BLaER1 treated with 17β-estradiol and CSF1 and Interleukin-3, amounts not matched to agents 10 nM and 100 nM (cell line): ENCODE data around the gene TWIST1.

Experiments
- H3K27ac ChIP-seq, 11 experiments: shearing (Covaris generic); formaldehyde crosslinking; 2 replicates each; pipeline ENCODE4 v1.8.1; 2022
- H3K27me3 ChIP-seq, 11 experiments: shearing (Covaris generic); formaldehyde crosslinking; 2 replicates each; pipeline ENCODE4 v1.8.1; 2022
- H3K36me3 ChIP-seq, 11 experiments: shearing (Covaris generic); formaldehyde crosslinking; 2 replicates each; pipeline ENCODE4 v1.8.1; 2022
- H3K4me1 ChIP-seq, 10 experiments: shearing (Covaris generic); formaldehyde crosslinking; 2 replicates each; pipeline ENCODE4 v1.8.1; 2022
- H3K4me2 ChIP-seq, 11 experiments: shearing (Covaris generic); formaldehyde crosslinking; 2 replicates each; pipeline ENCODE4 v1.8.1; 2022
- H3K4me3 ChIP-seq, 10 experiments: shearing (Covaris generic); formaldehyde crosslinking; 2 replicates each; pipeline ENCODE4 v1.8.1; 2022
- H3K9ac ChIP-seq, 11 experiments: shearing (Covaris generic); formaldehyde crosslinking; 2 replicates each; pipeline ENCODE4 v1.8.1; 2022
- H3K9me3 ChIP-seq, 11 experiments: shearing (Covaris generic); formaldehyde crosslinking; replicated peaks in 1 of 11; 2 replicates each; pipeline ENCODE4 v1.8.1; 2022
- H4K20me1 ChIP-seq, 11 experiments: shearing (Covaris generic); formaldehyde crosslinking; 2 replicates each; pipeline ENCODE4 v1.8.1; 2022
- Cebpa-rat ChIP-seq, 11 experiments: shearing (Covaris generic); IDR thresholded peaks; 2 replicates each; pipeline ENCODE4 v1.8.1; 2022

Gene TWIST1

DNA sequence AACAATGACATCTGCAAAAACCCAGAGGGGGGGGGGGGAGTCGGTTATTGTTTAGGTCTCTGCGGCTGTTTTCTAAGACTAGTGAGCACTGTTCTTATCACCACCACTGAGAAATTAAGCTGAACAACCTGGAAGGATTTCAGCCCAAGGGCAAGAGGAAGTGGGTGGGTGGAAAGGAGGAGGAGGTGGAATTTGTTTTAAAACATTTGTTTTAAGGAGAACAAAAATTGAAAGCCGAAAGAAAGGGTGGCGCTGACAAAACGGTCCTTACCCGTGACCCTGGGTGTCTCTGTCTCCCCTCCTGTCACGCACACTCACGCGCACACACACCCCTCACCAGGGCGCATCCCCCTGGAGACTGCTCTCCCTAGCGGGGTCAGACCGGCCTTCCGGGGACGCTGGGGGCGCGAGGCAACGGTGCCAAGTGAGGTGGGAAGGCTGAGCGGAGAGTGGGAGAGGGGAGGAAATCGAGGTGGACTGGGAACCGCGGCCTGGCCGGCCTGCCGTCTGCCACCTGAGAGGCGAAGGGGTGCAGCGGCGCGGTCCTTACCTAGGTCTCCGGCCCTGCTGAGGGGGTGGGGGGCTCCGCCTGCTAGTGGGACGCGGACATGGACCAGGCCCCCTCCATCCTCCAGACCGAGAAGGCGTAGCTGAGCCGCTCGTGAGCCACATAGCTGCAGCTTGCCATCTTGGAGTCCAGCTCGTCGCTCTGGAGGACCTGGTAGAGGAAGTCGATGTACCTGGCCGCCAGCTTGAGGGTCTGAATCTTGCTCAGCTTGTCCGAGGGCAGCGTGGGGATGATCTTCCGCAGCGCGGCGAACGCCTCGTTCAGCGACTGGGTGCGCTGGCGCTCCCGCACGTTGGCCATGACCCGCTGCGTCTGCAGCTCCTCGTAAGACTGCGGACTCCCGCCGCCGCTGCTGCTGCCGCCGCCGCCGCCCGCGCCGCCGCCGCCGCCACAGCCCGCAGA, 1.0 kb downstream of the TWIST1 start:
- H3K27me3 ChIP-seq = peaks cover 100% of the 10 kb centered on the region in 11 experiments
- no peak for TF ChIP-seq Cebpa-rat (IDR thresholded peaks at IDR 0.05)
- no peaks in the 10 kb centered on the region for H3K36me3 ChIP-seq
- H4K20me1 ChIP-seq = peaks cover 0 to 92% (median 55%) of the 10 kb centered on the region in 11 experiments; a peak in 18 of 22 replicates
- H3K27ac ChIP-seq = no peak overlapping the region
- H3K4me3 ChIP-seq = peak overlapping the region in 9 of 10 experiments; percentile 17 to 61 (median 42); a peak in 18 of 20 replicates
- H3K4me2 ChIP-seq = peak overlapping the region; percentile 36 to 86 (median 57)
- H3K4me1 ChIP-seq = peaks cover 5 to 25% (median 11%) of the 10 kb centered on the region in 10 experiments; a peak in 13 of 20 replicates
- H3K9me3 ChIP-seq = peaks cover 0 to 21% (median 11%) of the 10 kb centered on the region in 11 experiments; a peak in 15 of 22 replicates
- H3K9ac ChIP-seq = no peak overlapping the region

DNA sequence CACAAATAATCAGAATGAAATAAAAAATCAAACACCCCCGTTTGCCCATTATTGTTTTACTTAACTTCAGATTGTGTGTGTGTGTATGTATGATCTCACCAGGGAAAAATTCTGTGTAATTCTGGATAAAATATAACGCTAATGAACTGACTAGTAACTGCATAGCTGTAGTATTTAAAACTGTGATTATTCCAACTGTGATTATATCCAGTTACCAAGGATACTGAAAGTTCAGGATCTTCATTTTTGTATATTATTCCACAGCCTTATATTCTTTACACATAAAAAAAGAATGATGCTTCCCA, 2.9 kb downstream of the TWIST1 start:
- H3K27me3 ChIP-seq = peaks cover 100% of the 10 kb centered on the region in 11 experiments
- no peak overlapping the region for H3K9ac ChIP-seq
- TF ChIP-seq Cebpa-rat (IDR thresholded peaks at IDR 0.05) = no peak
- H3K4me3 ChIP-seq = no peak overlapping the region
- no peak overlapping the region for H3K27ac ChIP-seq
- H3K9me3 ChIP-seq = peaks cover 0 to 21% (median 11%) of the 10 kb centered on the region in 11 experiments; a peak in 15 of 22 replicates
- peaks cover 5 to 25% (median 11%) of the 10 kb centered on the region in 10 experiments; a peak in 13 of 20 replicates for H3K4me1 ChIP-seq
- H4K20me1 ChIP-seq = peaks cover 0 to 92% (median 52%) of the 10 kb centered on the region in 11 experiments; a peak in 18 of 22 replicates
- no peaks in the 10 kb centered on the region for H3K36me3 ChIP-seq
- no peak overlapping the region for H3K4me2 ChIP-seq

DNA sequence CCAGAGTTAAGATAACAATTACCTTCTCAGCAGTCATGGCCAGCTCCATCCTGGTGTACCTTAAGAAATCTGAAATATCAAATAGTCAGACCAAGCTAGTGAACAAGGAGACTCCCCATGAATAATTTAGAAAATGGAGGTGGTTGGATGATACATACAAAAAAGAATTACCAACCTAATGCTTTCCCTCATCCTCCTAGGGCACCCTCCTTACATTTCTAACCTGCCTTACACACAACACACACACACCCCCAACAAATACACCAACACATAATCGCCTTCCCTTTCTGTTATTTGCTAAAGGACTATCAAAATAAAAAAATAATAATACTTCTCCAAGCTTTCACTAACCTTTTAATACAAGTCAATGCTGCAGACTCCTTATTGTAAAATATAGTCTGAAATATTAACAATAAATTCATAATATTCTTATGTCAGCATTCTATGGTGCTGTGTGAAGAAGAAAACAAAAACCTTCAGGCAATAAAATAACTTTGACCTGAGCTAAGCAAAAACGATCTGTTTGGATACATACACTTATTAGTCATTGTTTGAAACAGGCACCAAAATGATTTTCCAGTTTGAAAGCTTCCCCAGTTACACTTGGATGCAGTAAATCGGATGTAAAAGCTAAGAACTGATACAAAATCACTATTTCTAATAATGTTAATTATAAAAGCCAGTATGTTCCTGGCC, 3.4 kb downstream of the TWIST1 start:
- H3K9me3 ChIP-seq = peaks cover 0 to 21% (median 11%) of the 10 kb centered on the region in 11 experiments; a peak in 15 of 22 replicates
- peaks cover 0 to 92% (median 47%) of the 10 kb centered on the region in 11 experiments; a peak in 18 of 22 replicates for H4K20me1 ChIP-seq
- no peak overlapping the region for H3K4me2 ChIP-seq
- peaks cover 5 to 23% (median 11%) of the 10 kb centered on the region in 10 experiments; a peak in 13 of 20 replicates for H3K4me1 ChIP-seq
- no peak for TF ChIP-seq Cebpa-rat (IDR thresholded peaks at IDR 0.05)
- H3K9ac ChIP-seq = no peak overlapping the region
- H3K36me3 ChIP-seq = no peaks in the 10 kb centered on the region
- H3K27ac ChIP-seq = no peak overlapping the region
- H3K27me3 ChIP-seq = peaks cover 100% of the 10 kb centered on the region in 11 experiments
- no peak overlapping the region for H3K4me3 ChIP-seq

DNA sequence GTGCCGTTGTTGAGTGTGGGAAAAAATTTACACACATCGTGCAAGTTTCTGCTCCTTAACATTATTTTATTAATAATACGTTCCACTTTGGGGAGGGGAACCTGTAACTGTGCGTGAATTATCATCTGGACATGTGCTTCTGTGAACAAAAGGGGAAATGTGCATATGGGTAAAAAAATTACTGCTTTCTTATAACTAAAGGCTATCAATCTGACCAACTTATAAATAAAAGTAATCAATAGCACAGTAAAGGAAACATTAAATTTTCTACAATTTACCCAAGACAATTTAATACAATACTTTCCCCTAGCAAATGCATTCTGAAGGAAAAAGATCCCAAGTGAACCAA, 4.5 kb downstream of the TWIST1 start:
- Histone ChIP-seq H3K27ac (no peak overlapping the region), H3K9ac (no peak overlapping the region), H3K9me3 (peaks cover 0 to 25% (median 11%) of the 10 kb centered on the region in 11 experiments; a peak in 15 of 22 replicates), H3K4me2 (no peak overlapping the region), H3K36me3 (no peaks in the 10 kb centered on the region), H3K4me1 (peaks cover 5 to 20% (median 10%) of the 10 kb centered on the region in 10 experiments; a peak in 13 of 20 replicates), H3K27me3 (peaks cover 100% of the 10 kb centered on the region in 11 experiments), H4K20me1 (peaks cover 0 to 93% (median 46%) of the 10 kb centered on the region in 11 experiments; a peak in 18 of 22 replicates), H3K4me3 (no peak overlapping the region)
- TF ChIP-seq Cebpa-rat (IDR thresholded peaks at IDR 0.05) = no peak

DNA sequence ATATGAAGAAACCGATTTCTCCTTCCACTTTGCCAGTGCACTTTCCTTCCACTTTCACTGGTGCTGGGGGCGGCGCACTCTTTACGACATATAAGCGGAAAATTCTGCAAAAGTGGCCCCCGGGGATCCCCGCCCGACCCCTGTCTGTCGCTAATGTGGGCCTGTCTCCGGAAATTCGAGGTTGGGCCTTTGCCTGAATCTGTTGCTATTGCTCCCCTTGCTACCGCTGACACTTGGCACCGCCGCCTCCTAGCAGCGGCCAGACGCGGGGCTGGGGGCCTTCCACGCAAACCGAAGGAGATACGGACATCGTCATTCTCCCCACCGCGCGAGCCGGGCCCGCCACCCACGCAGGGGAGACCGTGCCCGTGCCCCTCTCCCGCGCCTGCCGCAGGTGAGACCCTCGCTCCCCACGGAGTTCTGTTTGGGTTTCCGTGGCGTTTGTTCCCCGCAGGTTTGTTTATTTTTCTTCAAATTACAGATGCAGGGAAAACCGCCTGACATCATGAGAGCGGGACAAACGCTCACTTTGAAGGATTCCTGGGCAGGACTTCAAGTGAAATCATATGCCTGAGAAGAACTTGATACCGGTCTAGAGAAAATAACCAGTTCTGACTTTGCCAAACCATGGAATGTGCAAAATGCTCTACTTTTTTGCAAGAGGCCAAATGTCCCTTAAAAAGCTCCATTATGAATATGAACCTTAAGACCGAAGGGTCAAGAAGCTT, 5.0 kb downstream of the TWIST1 start:
- peak overlapping the region in 3 of 11 experiments; percentile 6 to 85 (median 52); a peak in 5 of 22 replicates for H3K4me2 ChIP-seq
- no peak overlapping the region for H3K9ac ChIP-seq
- H3K4me1 ChIP-seq = peaks cover 5 to 24% (median 13%) of the 10 kb centered on the region in 10 experiments; a peak in 13 of 20 replicates
- peaks cover 0 to 25% (median 11%) of the 10 kb centered on the region in 11 experiments; a peak in 15 of 22 replicates for H3K9me3 ChIP-seq
- peaks cover 0 to 98% (median 51%) of the 10 kb centered on the region in 11 experiments; a peak in 18 of 22 replicates for H4K20me1 ChIP-seq
- peak overlapping the region in 3 of 10 experiments; percentile 6 to 39 (median 34); a peak in 5 of 20 replicates for H3K4me3 ChIP-seq
- H3K27me3 ChIP-seq = peaks cover 100% of the 10 kb centered on the region in 11 experiments
- H3K27ac ChIP-seq = no peak overlapping the region
- no peaks in the 10 kb centered on the region for H3K36me3 ChIP-seq
- TF ChIP-seq Cebpa-rat (IDR thresholded peaks at IDR 0.05) = no peak

DNA sequence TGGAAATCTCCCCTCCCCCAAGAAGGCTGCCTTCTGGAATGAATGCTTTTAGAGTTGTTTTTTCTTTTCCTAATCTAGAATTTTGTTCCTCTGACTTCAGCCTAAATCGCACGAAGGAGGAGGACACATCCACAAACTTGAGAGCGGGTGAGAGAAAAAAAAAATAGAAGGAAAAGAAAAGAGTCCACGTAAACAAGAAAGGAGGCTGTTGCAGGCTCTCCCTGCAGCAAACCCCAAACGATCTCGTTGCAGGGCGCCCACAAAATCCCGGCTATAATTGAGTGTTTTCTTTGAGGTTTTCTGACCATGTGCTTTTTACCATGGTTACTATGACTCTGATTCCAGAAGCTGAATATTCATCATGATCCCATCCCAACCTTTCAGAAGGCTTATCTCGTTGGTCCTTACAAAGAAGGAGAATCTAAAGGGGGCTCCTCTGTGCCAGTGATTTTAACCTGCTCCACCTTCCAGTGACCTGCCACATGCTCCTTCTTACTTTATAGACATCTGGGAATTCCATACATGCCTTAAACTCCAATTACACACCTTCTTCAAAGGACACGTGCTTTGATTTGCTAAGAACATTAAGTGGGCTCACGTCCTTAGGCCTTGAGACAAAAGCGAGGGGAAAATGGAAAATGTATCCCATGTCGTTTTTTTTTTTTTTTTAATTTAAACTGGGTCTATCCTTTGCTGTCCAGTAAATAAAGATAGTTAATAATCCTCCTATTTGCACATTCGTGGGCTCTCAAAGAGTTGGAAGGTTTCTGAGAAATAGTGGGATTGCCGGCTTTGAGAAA, 5.8 kb downstream of the TWIST1 start:
- Histone ChIP-seq H4K20me1 (peaks cover 0 to 100% (median 55%) of the 10 kb centered on the region in 11 experiments; a peak in 18 of 22 replicates), H3K36me3 (no peaks in the 10 kb centered on the region), H3K4me3 (peak overlapping the region in 2 of 10 experiments; percentile 34 to 39; a peak in 2 of 20 replicates), H3K9ac (no peak overlapping the region), H3K4me2 (peak overlapping the region in 2 of 11 experiments; percentile 52 to 85; a peak in 3 of 22 replicates), H3K9me3 (peaks cover 0 to 23% (median 7%) of the 10 kb centered on the region in 11 experiments; a peak in 14 of 22 replicates), H3K4me1 (peaks cover 5 to 26% (median 12%) of the 10 kb centered on the region in 10 experiments; a peak in 13 of 20 replicates), H3K27ac (no peak overlapping the region), H3K27me3 (peaks cover 100% of the 10 kb centered on the region in 11 experiments)
- no peak for TF ChIP-seq Cebpa-rat (IDR thresholded peaks at IDR 0.05)

DNA sequence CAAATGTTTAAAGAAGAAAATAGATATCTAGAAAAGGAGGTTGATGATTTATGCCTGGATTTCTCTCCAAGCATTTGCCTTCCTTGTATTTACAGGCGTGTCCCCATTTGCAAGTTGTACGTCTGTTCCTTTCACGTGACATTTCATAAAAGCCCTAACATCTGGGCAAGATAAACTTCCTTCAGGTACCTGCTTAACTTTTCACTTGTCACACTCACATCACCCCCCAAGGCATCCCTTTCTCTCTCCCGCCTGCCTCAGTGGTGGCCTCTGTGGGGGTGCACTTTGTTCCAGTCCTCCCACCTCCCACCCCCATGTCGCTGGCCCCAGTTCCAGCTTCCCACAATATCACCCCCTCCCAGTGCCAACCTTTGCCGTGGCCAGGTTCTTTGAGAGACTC, 6.7 kb downstream of the TWIST1 start:
- peaks cover 0 to 100% (median 56%) of the 10 kb centered on the region in 11 experiments; a peak in 16 of 22 replicates for H4K20me1 ChIP-seq
- H3K27me3 ChIP-seq = peaks cover 100% of the 10 kb centered on the region in 11 experiments
- no peak overlapping the region for H3K4me3 ChIP-seq
- TF ChIP-seq Cebpa-rat (IDR thresholded peaks at IDR 0.05) = no peak
- no peak overlapping the region for H3K9ac ChIP-seq
- peaks cover 0 to 27% (median 5%) of the 10 kb centered on the region in 11 experiments; a peak in 10 of 22 replicates for H3K9me3 ChIP-seq
- no peak overlapping the region for H3K27ac ChIP-seq
- H3K36me3 ChIP-seq = no peaks in the 10 kb centered on the region
- peaks cover 0 to 26% (median 6%) of the 10 kb centered on the region in 10 experiments; a peak in 6 of 20 replicates for H3K4me1 ChIP-seq
- H3K4me2 ChIP-seq = no peak overlapping the region
